Measurements from ENCODE around the gene PDX1.

The PDX1 gene

DNA sequence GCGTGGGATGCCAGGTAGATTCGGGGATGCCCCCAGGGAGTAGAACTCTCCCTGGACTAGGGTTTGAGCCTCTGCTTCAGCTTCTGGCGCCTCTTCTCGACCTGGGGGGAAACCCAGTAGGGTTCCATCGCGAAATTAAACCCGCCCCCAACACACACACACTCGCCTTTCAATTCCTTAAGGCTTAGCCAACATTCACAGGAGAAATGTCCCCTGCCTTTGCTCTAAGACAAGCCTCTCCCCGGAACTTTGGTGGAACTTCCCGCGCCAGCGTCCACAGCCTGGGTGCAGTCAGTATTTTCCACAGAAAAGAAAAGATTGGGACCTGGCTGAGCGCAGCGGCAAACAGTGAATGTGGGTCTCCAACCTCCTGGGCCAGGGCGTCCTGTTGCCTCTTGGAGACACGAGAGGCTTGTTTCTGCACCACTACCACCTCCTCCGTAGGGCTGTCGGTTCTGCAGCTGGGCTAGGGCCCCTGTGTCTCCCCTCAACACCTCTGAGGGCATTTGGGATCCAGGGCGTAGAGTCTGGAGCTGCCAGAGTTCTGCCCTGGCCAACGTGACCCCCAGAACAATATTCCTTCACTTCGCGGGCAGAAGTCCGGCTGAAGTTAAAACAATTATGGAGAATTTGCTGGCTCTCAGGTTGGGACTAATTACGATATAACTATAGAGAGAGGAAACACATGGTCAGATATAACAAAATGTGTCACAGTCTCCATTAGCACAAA lies 3.2 kb downstream of the PDX1 start:
- no peak for DNase-seq

DNA sequence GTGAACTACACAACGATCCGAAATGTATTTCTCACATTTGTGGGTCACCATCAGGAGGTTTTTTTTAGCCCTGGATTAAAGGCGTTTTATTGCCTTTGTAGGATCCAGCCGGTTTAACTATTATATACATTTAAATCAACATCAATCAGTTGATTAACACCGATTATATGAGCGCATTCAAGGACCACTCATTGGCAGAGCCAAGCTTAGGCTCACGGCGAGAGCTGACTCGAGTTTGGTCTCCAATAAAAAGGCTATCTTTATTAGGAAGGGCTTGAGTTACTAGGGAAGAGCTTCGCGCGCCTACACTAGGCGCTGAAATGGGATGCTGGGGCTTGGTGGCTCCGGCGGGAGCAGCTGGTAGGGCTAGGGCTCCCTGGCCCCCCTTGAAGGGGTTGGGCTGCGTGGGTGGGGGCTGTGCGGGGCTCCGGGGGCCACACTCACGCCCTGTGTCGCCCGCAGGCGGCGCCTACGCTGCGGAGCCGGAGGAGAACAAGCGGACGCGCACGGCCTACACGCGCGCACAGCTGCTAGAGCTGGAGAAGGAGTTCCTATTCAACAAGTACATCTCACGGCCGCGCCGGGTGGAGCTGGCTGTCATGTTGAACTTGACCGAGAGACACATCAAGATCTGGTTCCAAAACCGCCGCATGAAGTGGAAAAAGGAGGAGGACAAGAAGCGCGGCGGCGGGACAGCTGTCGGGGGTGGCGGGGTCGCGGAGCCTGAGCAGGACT lies 4.2 kb downstream of the PDX1 start:
- no peak for DNase-seq

DNA sequence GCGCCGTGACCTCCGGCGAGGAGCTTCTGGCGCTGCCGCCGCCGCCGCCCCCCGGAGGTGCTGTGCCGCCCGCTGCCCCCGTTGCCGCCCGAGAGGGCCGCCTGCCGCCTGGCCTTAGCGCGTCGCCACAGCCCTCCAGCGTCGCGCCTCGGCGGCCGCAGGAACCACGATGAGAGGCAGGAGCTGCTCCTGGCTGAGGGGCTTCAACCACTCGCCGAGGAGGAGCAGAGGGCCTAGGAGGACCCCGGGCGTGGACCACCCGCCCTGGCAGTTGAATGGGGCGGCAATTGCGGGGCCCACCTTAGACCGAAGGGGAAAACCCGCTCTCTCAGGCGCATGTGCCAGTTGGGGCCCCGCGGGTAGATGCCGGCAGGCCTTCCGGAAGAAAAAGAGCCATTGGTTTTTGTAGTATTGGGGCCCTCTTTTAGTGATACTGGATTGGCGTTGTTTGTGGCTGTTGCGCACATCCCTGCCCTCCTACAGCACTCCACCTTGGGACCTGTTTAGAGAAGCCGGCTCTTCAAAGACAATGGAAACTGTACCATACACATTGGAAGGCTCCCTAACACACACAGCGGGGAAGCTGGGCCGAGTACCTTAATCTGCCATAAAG lies 4.8 kb downstream of the PDX1 start:
- DNase-seq, result no peak

DNA sequence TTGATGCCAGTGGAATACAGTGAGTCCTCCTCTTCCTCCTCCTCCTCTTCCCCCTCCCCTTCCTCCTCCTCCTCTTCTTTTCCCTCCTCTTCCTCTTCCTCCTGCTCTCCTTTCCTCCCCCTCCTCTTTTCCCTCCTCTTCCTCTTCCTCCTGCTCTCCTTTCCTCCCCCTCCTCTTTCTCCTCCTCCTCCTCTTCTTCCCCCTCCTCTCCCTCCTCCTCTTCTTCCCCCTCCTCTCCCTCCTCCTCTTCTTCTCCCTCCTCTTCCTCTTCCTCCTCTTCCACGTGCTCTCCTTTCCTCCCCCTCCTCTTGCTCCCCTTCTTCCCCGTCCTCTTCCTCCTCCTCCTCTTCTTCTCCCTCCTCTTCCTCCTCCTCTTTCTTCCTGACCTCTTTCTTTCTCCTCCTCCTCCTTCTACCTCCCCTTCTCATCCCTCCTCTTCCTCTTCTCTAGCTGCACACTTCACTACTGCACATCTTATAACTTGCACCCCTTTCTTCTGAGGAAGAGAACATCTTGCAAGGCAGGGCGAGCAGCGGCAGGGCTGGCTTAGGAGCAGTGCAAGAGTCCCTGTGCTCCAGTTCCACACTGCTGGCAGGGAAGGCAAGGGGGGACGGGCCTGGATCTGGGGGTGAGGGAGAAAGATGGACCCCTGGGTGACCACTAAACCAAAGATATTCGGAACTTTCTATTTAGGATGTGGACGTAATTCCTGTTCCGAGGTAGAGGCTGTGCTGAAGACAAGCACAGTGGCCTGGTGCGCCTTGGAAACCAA lies 5.6 kb downstream of the PDX1 start:
- DNase-seq, result no peak

DNA sequence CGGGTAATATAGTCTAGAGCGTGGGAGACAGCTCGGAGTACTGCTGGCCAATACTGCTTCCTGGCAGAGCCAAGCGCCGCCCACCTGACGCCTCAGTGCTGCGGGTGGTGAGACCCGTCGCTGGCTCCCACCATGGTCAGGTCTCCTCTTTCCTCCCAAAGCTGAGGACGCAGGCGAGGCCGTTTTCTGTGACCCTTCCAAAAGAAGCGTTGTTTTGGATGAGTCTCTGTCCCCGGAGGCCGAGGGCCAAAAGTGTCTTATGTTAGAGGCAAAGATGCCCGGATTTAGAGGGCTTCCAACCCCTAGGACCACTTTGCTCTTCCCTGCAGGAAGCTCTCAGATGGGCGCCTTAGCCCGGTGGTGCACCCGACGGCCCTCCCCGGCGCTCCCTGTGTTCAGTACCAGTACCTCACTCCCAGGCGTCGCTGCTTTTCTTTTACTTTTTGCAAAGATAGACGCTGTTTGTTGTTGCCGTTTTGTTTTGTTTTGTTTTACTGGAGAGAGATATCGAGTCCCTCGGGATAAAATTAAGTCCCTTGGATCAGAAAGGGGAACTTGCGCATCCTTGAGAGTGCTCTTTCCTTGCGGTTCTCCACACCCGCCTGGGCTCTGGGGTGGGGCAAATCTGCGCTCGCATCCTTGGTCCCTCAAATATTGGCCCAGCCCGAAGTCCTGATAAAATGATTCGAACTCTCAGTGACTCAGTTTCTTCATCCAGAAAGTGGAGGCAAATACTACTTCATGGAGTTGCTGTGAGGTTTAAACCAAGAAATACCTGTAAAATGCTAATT lies 7.0 kb downstream of the PDX1 start:
- no peak for DNase-seq

DNA sequence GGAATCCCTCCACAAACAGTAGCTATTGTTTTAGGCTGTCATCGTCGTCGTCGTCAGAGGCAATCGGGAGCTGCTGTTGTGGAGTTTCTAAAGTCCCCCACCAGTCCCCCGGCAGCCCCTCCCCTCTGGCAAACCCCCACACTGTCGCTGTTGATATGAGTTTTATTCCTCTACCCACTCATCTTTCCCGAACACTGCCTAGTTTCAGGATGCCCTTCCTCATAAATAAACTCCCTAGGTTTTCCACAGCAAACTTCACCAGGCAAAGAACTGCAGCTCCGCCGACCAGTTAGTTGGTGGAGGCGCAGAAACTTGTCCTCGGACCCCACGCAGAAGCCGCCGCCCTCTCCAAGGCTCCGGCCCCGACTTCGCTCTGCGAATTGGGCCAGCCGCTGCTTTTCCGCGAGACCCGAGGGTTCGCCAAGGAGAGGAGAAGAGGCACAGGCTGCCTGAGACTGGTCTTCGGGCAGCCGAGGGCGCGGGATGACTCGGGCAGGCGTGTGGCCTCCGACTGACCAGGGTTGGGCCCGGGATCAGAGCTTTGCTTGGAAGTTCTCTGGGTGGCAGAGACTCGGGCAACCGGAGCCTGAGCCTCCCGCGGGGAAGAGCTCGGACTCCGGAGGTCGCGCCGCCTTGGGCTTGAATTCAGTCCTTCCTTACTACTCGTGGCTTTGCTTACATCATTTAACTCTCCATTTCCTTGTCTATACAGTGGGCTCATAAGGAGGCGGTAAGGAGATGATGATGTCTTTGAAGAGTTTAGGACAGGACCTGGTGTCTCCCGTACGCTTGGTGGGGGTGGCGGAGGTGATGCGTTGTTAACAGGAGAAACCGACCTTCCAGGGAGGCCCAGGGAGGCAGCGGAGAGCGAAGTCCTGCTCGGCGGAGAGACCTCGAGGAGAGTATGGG lies 7.9 kb downstream of the PDX1 start:
- no peak for DNase-seq

DNA sequence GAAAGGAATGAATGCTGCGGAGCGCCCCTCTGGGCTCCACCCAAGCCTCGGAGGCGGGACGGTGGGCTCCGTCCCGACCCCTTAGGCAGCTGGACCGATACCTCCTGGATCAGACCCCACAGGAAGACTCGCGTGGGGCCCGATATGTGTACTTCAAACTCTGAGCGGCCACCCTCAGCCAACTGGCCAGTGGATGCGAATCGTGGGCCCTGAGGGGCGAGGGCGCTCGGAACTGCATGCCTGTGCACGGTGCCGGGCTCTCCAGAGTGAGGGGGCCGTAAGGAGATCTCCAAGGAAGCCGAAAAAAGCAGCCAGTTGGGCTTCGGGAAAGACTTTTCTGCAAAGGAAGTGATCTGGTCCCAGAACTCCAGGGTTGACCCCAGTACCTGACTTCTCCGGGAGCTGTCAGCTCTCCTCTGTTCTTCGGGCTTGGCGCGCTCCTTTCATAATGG lies 8.6 kb downstream of the PDX1 start:
- no peak for DNase-seq

DNA sequence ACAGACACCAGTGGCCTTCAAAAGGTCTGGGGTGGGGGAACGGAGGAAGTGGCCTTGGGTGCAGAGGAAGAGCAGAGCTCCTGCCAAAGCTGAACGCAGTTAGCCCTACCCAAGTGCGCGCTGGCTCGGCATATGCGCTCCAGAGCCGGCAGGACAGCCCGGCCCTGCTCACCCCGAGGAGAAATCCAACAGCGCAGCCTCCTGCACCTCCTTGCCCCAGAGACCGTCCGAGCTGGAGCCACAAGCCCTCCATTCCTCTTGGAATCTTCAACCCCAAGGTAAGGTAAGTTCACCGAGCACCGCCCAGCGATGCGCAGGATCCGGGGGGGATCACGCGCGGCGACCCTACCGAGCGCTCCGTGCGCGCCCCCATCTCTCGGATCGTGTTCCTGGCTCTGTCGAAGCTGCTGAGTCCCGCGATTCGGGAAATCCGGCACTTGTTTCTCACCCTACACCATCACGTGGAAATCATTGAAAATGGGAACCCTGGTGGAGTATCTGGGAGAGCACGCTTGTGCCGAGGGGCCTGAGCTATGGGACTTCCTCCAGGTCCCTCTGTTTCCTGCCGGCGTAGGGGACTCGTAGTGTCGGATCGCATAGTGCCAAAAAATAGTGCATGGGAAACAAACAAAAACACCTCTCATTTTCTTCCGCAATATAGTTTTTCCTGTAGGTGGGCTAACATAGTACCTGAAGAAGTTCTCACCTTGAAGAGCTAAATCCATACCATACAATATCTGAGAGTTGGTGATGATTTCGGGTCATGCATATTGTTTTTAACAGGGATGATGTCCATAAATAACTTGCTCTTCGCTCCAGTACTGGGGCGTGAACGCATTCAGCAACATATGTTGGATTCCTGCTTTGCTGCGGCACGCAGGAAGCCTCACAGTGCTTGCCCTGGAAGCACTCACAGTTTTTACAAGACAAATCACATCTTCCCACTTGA lies 9.3 kb downstream of the PDX1 start:
- DNase-seq, result no peak

DNA sequence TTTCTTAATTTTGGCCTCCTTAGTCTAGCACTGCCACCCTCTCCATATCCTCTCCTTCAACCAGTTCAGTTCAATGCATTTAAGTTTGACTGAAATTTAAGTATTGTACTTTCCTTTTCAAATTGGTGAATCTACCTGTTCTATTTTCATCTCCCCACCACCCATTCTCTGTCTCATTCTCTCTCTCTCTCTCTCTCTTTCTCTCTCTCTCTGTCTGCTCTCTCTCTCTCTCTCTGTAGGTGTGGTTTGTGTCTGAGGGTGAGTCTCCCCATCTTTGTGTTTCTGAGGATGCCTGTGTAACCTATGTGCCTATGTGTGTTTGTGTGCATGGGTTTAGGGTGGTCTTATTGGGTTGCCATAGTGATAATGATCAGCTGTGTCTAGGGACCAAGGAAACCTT lies 10.1 kb downstream of the PDX1 start:
- no peak for DNase-seq

DNA sequence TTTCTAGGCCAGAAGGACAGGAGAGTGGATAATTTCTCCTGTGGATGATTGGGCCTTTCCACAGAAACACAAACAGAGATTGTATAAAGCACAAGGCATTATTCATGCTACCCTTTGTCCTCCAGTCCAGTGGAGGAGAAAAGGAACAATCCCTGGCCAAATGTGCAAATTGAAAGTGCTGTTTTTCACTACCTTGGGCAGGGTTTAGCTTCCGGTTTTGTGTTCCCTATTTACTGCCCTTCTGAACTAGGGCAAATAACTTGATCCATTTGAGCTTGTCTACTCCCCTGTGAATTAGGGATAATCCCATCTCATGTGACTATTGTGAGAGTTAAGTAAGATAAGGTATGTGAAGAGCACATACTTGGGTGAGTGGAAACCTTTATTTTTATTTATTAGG lies 13.3 kb downstream of the PDX1 start:
- no peak for DNase-seq

DNA sequence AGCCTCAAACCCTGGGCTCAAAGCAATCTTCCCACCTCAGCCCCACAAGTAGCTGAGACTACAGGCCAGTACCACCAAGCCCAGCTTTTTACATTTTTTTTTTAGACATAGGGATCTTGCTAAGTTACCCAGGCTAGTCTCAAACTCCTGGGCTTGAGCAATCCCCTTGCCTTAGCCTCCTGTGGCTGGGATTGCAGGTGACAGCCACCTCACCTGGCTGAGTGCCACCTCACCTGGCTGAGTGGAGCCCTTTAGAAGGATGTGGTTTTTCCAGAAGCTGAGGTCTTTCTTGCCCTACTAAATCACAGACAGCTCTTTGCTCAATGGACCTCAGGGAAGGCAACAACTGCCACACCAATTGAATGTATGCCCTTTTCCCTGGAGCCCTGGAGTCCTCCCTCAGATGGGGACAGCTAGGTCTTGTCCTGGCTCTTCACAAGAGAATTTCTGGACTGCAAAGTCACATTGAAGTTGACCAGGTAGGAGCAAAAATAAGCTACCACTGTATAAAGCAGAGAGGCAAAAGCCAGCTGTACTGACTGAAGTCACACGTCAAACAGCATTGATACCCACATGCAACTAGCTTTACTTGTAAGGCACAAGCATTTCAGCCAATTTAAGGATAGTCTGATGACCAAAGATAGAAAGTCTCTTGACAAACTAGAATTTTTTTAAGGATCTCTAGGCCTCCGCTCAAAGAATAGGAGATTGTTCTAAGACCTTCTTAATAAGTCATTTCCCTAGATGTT lies 14.0 kb downstream of the PDX1 start:
- DNase-seq, result no peak

DNA sequence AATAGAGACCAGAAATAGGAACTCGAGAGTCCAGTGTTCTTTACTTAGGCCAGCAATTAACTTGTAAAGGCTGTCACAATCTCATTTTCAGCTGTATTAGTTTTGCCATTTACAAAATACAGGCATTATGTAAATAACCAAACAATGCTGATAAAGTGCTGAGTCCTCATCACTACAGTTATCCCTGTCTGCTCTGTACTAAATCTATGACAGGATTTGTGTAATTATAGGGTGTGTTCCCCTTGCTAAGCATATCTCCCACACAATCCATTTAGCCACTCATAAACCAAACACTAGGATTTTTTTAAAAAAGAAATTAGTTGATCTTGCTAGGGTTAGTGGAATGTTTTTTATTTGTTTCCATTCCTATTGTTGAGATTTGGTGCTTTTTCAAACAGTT lies 23.2 kb downstream of the PDX1 start:
- no peak for DNase-seq

DNA sequence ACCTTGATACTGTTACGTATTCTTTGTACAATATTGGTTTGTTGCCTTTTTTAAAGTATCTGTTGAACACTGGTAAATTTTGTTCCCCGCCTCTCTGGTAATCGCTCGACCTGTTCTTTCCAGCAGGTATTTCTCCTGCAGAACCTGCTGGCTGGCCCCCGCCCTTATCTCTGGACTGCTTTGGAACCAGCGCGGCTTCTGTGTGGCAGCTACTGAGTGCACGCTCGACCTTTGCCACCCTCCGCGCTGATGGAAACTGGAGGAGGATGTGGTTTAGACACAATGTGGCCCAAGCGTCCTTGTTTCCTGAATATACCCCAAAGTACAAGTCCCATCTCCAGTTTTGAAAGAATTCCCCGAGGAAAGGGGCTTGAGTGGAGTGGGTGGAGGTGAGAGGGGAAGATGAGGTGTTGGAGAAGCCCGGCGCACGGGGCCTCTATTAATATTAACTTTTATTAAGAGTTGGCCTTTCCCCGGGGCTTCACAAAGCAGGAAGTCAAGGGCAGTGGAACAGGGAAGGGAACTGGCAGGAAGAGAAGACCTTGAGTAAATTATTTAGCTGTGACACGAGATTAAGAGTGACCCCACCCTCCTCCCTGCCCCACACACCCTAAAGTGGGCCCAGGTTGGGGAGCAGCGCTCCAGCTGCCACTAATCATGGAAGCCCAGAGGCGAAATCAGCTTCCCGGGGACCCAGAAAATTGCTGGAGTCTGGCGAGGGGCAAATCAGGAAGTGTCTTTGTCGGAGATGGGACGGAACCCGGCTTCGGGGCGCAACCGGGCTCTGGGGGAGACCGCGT lies 33.3 kb downstream of the PDX1 start:
- no peak for DNase-seq

DNA sequence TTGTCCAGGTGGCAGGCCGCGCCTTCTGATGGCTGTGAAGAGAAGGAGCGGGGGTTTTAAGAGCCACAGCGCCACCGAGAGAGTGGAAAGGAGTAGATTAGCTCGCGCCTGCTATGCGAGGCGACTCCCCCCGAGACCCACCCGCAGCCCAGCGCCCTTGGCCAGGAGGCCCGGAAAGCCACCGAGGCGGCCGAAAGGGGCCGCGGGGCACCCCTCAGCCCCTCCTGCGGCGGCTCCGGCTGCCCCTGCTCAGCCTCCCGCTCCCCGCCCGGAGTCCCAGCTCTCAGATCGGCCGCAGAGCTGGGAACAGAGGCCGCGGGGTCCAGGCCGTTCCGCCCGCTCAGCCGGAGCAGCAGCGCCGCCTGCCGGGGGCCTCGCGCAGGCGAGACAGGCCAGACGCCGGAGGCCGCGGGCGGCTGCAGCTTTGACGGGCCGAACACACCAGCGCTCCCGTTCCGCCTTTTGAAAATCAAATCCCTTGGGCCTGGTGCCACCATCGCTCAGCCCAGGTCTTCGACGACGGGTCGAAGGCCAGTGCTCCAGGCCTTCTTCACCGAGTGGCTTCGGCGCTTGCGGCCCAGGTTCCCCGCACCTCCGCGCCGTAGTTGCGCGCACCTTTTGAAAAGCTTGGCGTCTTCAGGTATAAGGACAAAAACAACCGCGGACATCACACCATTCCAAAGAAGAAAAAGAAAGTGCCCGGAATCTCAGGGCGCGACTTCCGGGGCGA lies 34.0 kb downstream of the PDX1 start:
- DNase-seq, result no peak

DNA sequence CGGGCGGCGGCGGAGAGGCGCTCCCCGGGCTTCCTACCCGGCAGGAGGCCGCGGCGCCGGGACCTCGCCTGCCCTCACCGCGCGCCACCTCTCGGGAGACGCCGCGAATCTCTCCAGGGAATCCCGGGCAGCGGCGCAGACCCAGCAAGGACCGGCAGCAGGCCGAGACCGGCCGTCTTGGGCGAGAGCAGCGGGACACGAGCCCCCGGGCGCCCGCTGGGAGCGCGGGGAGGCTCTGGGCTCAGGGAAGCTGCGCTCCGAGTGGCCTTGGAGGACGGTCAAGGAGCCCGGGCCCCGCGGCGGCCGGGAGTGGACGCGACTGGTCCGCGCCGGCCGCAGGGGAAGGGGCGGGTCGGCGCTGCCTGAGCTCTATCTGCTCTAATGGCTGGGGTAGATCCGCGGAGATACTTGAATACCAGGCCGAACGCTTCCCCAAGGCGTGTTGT lies 34.6 kb downstream of the PDX1 start:
- no peak for DNase-seq

DNA sequence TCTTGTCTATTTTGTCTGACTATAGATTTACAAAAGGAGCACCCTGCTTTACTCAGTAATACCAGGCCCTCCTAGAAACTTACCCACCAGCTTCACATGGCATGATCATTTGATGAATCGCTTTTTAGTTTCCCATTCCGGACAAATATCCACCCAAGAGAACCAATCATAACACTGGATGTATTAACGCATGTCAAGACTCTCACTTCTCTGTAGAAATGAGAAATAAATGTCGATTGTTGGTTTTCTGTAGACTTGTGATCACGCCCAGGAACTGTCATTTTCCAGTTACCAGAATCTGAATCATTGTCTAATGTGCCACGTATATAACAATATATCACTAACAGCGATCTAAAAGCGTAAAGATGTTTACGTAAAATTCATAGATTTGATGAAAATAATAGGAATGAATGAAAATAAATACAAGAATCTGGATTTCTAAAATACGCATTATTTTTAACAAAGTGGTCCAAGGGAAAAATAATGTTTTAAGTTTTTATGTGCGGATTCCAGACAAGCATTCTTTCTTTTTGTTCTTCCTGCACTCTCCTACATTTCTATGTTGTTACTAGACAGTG lies 35.3 kb downstream of the PDX1 start:
- DNase-seq, result no peak

DNA sequence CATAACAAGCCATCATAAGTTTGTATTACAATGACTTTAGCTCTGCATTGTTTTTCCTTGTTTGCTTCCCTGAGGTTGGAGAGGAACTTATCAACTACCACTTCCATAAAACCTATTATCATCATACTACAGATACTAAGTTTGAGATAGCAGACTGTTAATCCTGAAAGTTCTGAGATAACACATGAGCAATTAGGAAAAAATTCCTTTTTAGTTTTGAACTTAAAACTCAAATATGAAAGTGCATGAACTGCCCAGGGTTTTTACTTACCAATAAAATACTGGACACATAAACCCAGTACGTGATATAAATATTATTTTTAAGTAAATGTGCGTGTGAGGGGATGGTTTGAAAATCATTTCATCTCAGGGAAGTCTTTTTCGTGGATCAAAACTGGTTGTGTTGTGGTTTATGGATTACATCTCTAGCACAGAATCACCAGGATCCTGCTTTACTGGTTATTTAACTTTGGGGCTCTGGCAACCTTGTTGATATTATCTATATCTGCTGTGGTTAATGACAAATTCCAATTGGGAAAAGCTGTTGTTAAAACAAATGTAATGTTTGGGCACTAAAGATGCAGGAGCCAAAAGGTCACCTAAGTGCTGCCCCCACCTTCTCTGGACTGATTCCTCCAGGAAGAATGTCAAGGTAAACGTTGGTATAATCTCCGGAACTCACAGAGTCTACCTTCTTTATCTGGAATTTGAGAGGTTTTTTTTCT lies 36.9 kb downstream of the PDX1 start:
- no peak for DNase-seq
